Measurements from ENCODE around the gene TSPAN10. TPM values are rescaled to one million over a fixed set of nuclear protein-coding genes. Genes with fewer than 3 reads are reported as not detected.

Gene TSPAN10
- total RNA-seq, 1 experiment from 2014 or later, result 3.5 TPM

- BruUV-seq (replicated peaks), result no TSS peak
- H3K4me1 ChIP-seq (ENCODE audit: insufficient read depth, low read length), result peaks cover 19% of the 10 kb centered on the region
- intact Hi-C loops (cut with micrococcal nuclease), result no loop called here
- no peak overlapping the region for H3K9ac ChIP-seq (ENCODE audit: low read length)
- no peaks in the 10 kb centered on the region for H3K27me3 ChIP-seq (ENCODE audit: low read length)
- no peak for ATAC-seq
- CTCF ChIA-PET, result no interaction called here
- DNase-seq, result no peak
- H3K36me3 ChIP-seq (ENCODE audit: low read depth, low read length), result no peaks in the 10 kb centered on the region
- H3K4me3 ChIP-seq (ENCODE audit: low read length), result no peak overlapping the region
- no peaks in the 10 kb centered on the region for H3F3A ChIP-seq (ENCODE audit: low read length, unreplicated experiment)
- POLR2A ChIA-PET (ENCODE audit: unreplicated experiment), result no interaction called here
- H3K9me2 ChIP-seq (replicated peaks; ENCODE audit: low read length), result no peaks in the 10 kb centered on the region
- H3K9me3 ChIP-seq (ENCODE audit: low read length), result no peaks in the 10 kb centered on the region
- no peak overlapping the region for H2AFZ ChIP-seq (ENCODE audit: low read length)
- H3K79me2 ChIP-seq (ENCODE audit: low read length), result no peaks in the 10 kb centered on the region
- no peak for TF ChIP-seq EZH2phosphoT487 (IDR thresholded peaks at IDR 0.05; ENCODE audit: borderline replicate concordance, low read length)
- TF ChIP-seq, protein P1, sequence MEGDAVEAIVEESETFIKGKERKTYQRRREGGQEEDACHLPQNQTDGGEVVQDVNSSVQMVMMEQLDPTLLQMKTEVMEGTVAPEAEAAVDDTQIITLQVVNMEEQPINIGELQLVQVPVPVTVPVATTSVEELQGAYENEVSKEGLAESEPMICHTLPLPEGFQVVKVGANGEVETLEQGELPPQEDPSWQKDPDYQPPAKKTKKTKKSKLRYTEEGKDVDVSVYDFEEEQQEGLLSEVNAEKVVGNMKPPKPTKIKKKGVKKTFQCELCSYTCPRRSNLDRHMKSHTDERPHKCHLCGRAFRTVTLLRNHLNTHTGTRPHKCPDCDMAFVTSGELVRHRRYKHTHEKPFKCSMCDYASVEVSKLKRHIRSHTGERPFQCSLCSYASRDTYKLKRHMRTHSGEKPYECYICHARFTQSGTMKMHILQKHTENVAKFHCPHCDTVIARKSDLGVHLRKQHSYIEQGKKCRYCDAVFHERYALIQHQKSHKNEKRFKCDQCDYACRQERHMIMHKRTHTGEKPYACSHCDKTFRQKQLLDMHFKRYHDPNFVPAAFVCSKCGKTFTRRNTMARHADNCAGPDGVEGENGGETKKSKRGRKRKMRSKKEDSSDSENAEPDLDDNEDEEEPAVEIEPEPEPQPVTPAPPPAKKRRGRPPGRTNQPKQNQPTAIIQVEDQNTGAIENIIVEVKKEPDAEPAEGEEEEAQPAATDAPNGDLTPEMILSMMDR (conservative IDR thresholded peaks at IDR 0.05; ENCODE audit: low read depth, low read length), result no peak
- no peaks in the 10 kb centered on the region for H4K20me1 ChIP-seq (ENCODE audit: low read length)
- no peak overlapping the region for H3K4me2 ChIP-seq (ENCODE audit: low read length)
- no peak overlapping the region for H3K27ac ChIP-seq (ENCODE audit: low read length)
Observed at GRCh38 chr17:81655378-81656117, 18.6 kb downstream of the TSPAN10 start.

DNA sequence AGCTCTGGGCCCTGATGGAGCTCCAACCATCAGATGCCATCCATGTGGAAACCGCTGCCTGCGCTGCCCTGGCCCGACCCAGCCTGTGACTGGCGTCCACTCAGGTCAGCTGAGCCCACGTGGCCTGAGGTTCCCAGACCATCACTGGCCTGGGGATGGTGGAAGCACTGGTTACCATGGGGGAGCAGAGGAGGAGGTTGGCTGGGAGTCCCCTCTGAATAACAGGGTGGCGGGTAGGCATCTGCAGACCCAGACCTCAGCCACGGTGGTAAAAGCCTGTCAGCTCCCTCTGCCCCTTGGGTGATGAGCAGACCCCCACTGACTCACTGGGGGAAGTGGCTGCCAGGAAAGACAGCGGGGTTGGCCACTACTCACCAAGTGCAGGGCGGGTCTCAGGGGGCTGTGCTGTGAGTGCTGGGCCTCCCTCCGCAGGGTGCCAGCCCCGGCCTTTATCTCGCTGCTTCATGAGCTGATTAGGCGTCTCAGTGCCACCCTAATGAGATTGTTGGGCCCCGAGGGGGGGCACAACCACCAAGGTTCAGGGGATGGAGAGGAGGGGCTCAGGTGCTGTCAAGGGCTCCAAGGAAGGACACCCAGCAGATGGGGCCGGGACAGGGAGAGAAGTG, 19.2 kb downstream of the TSPAN10 start, which contains the start of gene PDE6G:
Gene PDE6G, minus strand, starts transcription at position 425 of the 626 bp plus-strand sequence. CDS start 3,237 bp downstream, outside the sequence.
- peaks cover 19% of the 10 kb centered on the region for H3K4me1 ChIP-seq (ENCODE audit: insufficient read depth, low read length)
- H3F3A ChIP-seq (ENCODE audit: low read length, unreplicated experiment), result no peaks in the 10 kb centered on the region
- no TSS peak for BruUV-seq (replicated peaks)
- no peak for ATAC-seq
- H3K9me2 ChIP-seq (replicated peaks; ENCODE audit: low read length), result no peaks in the 10 kb centered on the region
- no peaks in the 10 kb centered on the region for H3K36me3 ChIP-seq (ENCODE audit: low read depth, low read length)
- ChIA-PET POLR2A (ENCODE audit: unreplicated experiment) (no interaction called here), CTCF (no interaction called here)
- no peak within 1 kb of the TSS for H3K4me2 ChIP-seq (ENCODE audit: low read length)
- H4K20me1 ChIP-seq (ENCODE audit: low read length), result no peaks in the 10 kb centered on the region
- H3K9me3 ChIP-seq (ENCODE audit: low read length), result no peaks in the 10 kb centered on the region
- intact Hi-C loops (cut with micrococcal nuclease), result no loop called here
- H3K4me3 ChIP-seq (ENCODE audit: low read length), result no peak within 1 kb of the TSS
- no peak within 1 kb of the TSS for H3K27ac ChIP-seq (ENCODE audit: low read length)
- H3K9ac ChIP-seq (ENCODE audit: low read length), result no peak within 1 kb of the TSS
- no peak for TF ChIP-seq EZH2 (IDR thresholded peaks at IDR 0.05; ENCODE audit: low read length, unreplicated experiment)
- TF ChIP-seq, protein P1 (conservative IDR thresholded peaks at IDR 0.05; ENCODE audit: low read depth, low read length), result no peak
- no peak for TF ChIP-seq EZH2phosphoT487 (IDR thresholded peaks at IDR 0.05; ENCODE audit: borderline replicate concordance, low read length)
- H3K79me2 ChIP-seq (ENCODE audit: low read length), result no peaks in the 10 kb centered on the region
- no peak for DNase-seq
- no peak within 1 kb of the TSS for H2AFZ ChIP-seq (ENCODE audit: low read length)
- H3K27me3 ChIP-seq (ENCODE audit: low read length), result no peaks in the 10 kb centered on the region

GRCh38 chr17:81656835-81657234, 19.8 kb downstream of the TSPAN10 start:
- H2AFZ ChIP-seq (ENCODE audit: low read length), result no peak overlapping the region
- H3K4me2 ChIP-seq (ENCODE audit: low read length), result no peak overlapping the region
- H3K36me3 ChIP-seq (ENCODE audit: low read depth, low read length), result no peaks in the 10 kb centered on the region
- no peaks in the 10 kb centered on the region for H3K9me3 ChIP-seq (ENCODE audit: low read length)
- no peaks in the 10 kb centered on the region for H3K9me2 ChIP-seq (replicated peaks; ENCODE audit: low read length)
- H3K9ac ChIP-seq (ENCODE audit: low read length), result no peak overlapping the region
- peaks cover 13% of the 10 kb centered on the region for H3K4me1 ChIP-seq (ENCODE audit: insufficient read depth, low read length)
- H3K4me3 ChIP-seq (ENCODE audit: low read length), result no peak overlapping the region
- H3K27me3 ChIP-seq (ENCODE audit: low read length), result no peaks in the 10 kb centered on the region
- no TSS peak for BruUV-seq (replicated peaks)
- ChIA-PET CTCF (no interaction called here), POLR2A (ENCODE audit: unreplicated experiment) (no interaction called here)
- no peak overlapping the region for H3K27ac ChIP-seq (ENCODE audit: low read length)
- ATAC-seq (no peak), DNase-seq (no peak)
- no peaks in the 10 kb centered on the region for H3K79me2 ChIP-seq (ENCODE audit: low read length)
- intact Hi-C loops (cut with micrococcal nuclease), result no loop called here
- H3F3A ChIP-seq (ENCODE audit: low read length, unreplicated experiment), result no peaks in the 10 kb centered on the region
- no peaks in the 10 kb centered on the region for H4K20me1 ChIP-seq (ENCODE audit: low read length)
- no peak for TF ChIP-seq EZH2 (IDR thresholded peaks at IDR 0.05; ENCODE audit: low read length, unreplicated experiment)
- TF ChIP-seq, protein P1 (conservative IDR thresholded peaks at IDR 0.05; ENCODE audit: low read depth, low read length), result no peak
- no peak for TF ChIP-seq EZH2phosphoT487 (IDR thresholded peaks at IDR 0.05; ENCODE audit: borderline replicate concordance, low read length)

Data from PC-3 (cell line).